ENCODE results near the gene TAF5. TPM values are rescaled to one million over a fixed set of nuclear protein-coding genes. Genes with fewer than 3 reads are reported as not detected.

The TAF5 gene
- total RNA-seq, 1 experiment from 2014 or later = 8.3 TPM

- Histone ChIP-seq H2BK15ac (ENCODE audit: low read depth, low read length) (no peak overlapping the region), H2BK12ac (ENCODE audit: insufficient read length, low read depth, low read length) (no peak overlapping the region), H3K4me2 (ENCODE audit: insufficient read depth, insufficient read length, low read length) (no peak overlapping the region), H3K14ac (ENCODE audit: insufficient read depth, low read length) (no peak overlapping the region), H2AFZ (ENCODE audit: low read length) (no peak overlapping the region), H3K23me2 (ENCODE audit: insufficient read length, low read depth, low read length, poor library complexity, severe bottlenecking) (peaks cover 3% of the 10 kb centered on the region), H3K4ac (ENCODE audit: low read depth, low read length) (no peak overlapping the region), H2AK5ac (ENCODE audit: insufficient read length, low read length) (no peak overlapping the region), H3K27me3 (ENCODE audit: insufficient read depth, low read length) (no peaks in the 10 kb centered on the region), H4K20me1 (ENCODE audit: control insufficient read depth, insufficient read depth, insufficient read length) (no peaks in the 10 kb centered on the region), H3K9ac (ENCODE audit: extremely low read depth, insufficient read length, low read length) (no peak overlapping the region), H3K4me1 (ENCODE audit: insufficient read depth, low read length) (no peaks in the 10 kb centered on the region), H4K91ac (ENCODE audit: insufficient read length, low read depth, low read length) (no peak overlapping the region), H4K8ac (replicated peaks; ENCODE audit: insufficient read length, low read depth, low read length) (no peak overlapping the region), H3K56ac (ENCODE audit: insufficient read length, low read depth, low read length) (no peak overlapping the region), H3K9me3 (ENCODE audit: control insufficient read depth, low read depth, low read length) (no peaks in the 10 kb centered on the region), H3K18ac (ENCODE audit: insufficient read length, low read depth, low read length) (no peak overlapping the region), H2BK120ac (ENCODE audit: low read depth, low read length, poor library complexity, severe bottlenecking) (no peak overlapping the region), H2BK20ac (ENCODE audit: low read depth, low read length, poor library complexity, severe bottlenecking) (no peak overlapping the region), H3T11ph (ENCODE audit: low read length) (no peak overlapping the region), H3K79me1 (ENCODE audit: insufficient read depth, low read depth, low read length, poor library complexity, severe bottlenecking) (no peaks in the 10 kb centered on the region), H2BK5ac (ENCODE audit: insufficient read length, low read length) (no peak overlapping the region), H3K23ac (ENCODE audit: insufficient read length, low read depth, low read length) (no peak overlapping the region), H3K79me2 (ENCODE audit: insufficient read depth, low read length) (no peaks in the 10 kb centered on the region), H3K27ac (ENCODE audit: insufficient read length, low read depth, low read length) (no peak overlapping the region), H4K5ac (ENCODE audit: insufficient read length, low read depth, low read length) (no peak overlapping the region)
- Mint-ChIP-seq H3K4me3 (no peak overlapping the region), H3K27ac (no peak overlapping the region; a peak in 2 of 7 replicates), H3K36me3 (ENCODE audit: insufficient read depth in 1 of 3, low read depth in 3 of 3) (peaks cover 10 to 29% (median 15%) of the 10 kb centered on the region in 3 experiments; a peak in 5 of 7 replicates), H3K9me3 (no peaks in the 10 kb centered on the region), H3K27me3 (ENCODE audit: low read depth) (no peaks in the 10 kb centered on the region), H3K4me1 (peaks cover 2 to 7% of the 10 kb centered on the region in 2 experiments; a peak in 2 of 4 replicates)
- no CpG with 5 or more reads among the region's 3 CpGs for WGBS (ENCODE audit: extremely low coverage, insufficient read length, low lambda C conversion rate)
- TF ChIP-seq CTCF (conservative IDR thresholded peaks at IDR 0.05) = no peak
- no peak for DNase-seq
These were observed 5.8 kb downstream of the TAF5 start for GRCh38 chr10:103373544-103373943.
